Measurements from ENCODE around the gene SPRR4. TPM values are rescaled to one million over a fixed set of nuclear protein-coding genes. Genes with fewer than 3 reads are reported as not detected.
"Not testable (repeated sequence)": the region's sequence is repeated elsewhere in the genome, so short reads cannot be mapped to it uniquely, and the experiment has no call there.

SPRR4 gene
- total RNA-seq, 1 donor from 2014 or later, result not detected

DNA sequence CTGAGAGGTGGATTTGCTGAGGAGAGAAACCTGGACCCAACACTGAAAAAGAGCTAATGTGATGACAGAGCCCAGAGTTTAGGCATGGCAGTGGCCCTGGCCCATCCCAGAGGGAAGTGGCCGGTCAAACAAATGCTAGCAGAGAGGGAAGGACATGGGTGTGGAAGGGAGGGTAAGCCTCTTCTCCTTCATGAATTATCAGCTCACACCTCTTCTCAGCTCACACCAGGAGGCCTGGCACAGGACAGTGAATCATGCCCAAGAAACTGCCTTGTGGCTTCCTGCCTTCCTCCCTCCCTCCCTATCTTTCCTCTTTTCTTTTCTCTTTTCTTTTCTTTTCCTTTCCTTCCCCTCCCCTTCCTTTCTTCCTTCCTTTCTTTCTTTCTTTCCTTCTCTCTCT is 29.8 kb downstream of the SPRR4 start:
- Histone ChIP-seq H3K9me3 (replicated peaks) (peaks cover 8% of the 10 kb centered on the region), H3K4me3 (no peak overlapping the region), H3K4me1 (no peaks in the 10 kb centered on the region), H3K27ac (replicated peaks) (no peak overlapping the region), H3K36me3 (no peaks in the 10 kb centered on the region), H3K27me3 (ENCODE audit: low read depth) (peaks cover 4% of the 10 kb centered on the region)
- intact Hi-C loops (cut with micrococcal nuclease), result no loop called here
- no peak for DNase-seq
- TF ChIP-seq, protein P1, sequence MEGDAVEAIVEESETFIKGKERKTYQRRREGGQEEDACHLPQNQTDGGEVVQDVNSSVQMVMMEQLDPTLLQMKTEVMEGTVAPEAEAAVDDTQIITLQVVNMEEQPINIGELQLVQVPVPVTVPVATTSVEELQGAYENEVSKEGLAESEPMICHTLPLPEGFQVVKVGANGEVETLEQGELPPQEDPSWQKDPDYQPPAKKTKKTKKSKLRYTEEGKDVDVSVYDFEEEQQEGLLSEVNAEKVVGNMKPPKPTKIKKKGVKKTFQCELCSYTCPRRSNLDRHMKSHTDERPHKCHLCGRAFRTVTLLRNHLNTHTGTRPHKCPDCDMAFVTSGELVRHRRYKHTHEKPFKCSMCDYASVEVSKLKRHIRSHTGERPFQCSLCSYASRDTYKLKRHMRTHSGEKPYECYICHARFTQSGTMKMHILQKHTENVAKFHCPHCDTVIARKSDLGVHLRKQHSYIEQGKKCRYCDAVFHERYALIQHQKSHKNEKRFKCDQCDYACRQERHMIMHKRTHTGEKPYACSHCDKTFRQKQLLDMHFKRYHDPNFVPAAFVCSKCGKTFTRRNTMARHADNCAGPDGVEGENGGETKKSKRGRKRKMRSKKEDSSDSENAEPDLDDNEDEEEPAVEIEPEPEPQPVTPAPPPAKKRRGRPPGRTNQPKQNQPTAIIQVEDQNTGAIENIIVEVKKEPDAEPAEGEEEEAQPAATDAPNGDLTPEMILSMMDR (IDR thresholded peaks at IDR 0.05; ENCODE audit: borderline replicate concordance), result no peak

DNA sequence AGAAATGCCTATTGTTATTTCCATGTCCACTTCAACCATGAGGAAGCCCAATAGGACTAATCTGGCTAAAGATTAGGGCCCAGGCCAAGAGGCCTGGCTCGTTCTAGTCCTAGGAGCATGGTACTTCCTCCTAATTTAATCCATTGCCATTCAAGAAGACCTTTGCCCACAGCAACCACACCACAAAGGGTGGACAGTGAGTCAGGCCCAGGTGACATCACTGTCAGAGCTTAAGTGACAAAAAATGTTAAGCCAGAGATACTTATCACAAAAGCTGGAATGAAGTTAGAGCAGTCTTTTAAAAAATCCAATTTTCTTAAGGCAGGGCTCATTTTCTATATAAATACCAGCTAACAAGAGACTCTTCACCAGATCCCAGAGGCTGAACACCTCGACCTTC is 30.9 kb downstream of the SPRR4 start, which contains the start of gene SPRR3:
Gene SPRR3, plus strand, starts transcription at position 368 of the 400 bp plus-strand sequence. CDS start 1,272 bp downstream, outside the sequence.
- Histone ChIP-seq H3K27me3 (ENCODE audit: low read depth) (peaks cover 4% of the 10 kb centered on the region), H3K27ac (replicated peaks) (no peak within 1 kb of the TSS), H3K36me3 (no peaks in the 10 kb centered on the region), H3K4me1 (no peaks in the 10 kb centered on the region), H3K9me3 (replicated peaks) (peaks cover 7% of the 10 kb centered on the region), H3K4me3 (no peak within 1 kb of the TSS)
- DNase-seq, result no peak
- TF ChIP-seq, protein P1 (IDR thresholded peaks at IDR 0.05; ENCODE audit: borderline replicate concordance), result no peak
- intact Hi-C loops (cut with micrococcal nuclease), result no loop called here

DNA sequence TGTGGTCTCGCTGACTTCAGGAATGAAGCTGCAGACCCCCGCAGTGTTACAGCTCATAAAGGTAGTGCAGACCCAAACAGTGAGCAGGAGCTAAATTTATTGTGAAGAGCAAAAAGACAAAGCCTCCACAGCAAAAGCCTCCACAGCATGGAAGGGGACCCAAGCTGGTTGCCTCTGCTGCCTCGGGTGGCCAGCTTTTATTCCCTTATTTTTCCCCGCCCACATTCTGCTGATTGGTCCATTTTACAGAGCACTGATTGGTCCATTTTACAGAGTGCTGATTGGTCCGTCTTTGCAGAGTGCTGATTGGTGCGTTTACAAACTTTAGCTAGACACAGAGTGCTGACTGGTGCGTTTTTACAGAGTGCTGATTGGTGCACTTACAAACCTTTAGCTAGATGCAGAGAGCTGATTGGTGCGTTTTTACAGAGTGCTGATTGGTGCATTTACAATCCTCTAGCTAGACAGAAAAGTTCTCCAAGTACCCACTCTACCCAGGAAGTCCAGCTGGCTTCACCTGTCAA is 40.8 kb downstream of the SPRR4 start:
- H3K9me3 ChIP-seq (replicated peaks), result not testable (repeated sequence)

DNA sequence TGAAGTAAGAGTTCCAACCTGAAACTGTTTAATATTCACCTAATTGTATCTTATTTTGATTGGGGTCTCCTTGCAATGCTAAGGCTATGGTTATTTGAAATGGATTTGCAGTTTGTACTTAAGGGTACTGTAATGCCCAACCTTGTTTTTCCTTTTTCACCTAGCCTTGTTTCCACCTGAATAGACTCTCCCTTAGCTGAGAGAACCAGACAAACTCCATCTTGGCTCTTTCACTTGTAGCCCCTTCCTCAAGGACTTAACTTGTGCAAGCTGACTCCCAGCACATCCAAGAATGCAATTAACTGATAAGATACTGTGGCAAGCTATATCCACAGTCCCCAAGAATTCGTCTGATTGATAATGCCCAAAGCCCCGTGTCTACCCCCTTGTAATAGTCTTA is 51.4 kb downstream of the SPRR4 start:
- H3K36me3 ChIP-seq; DNase-seq; H3K27me3 ChIP-seq (ENCODE audit: low read depth); H3K4me1 ChIP-seq; H3K27ac ChIP-seq (replicated peaks); H3K9me3 ChIP-seq (replicated peaks); H3K4me3 ChIP-seq; intact Hi-C loops (cut with micrococcal nuclease): not testable (repeated sequence)

More for the DNA sequence above, 40.8 kb downstream of the SPRR4 start:
- H3K27ac ChIP-seq (replicated peaks); H3K4me1 ChIP-seq; H3K36me3 ChIP-seq; H3K4me3 ChIP-seq; H3K27me3 ChIP-seq (ENCODE audit: low read depth); DNase-seq; intact Hi-C loops (cut with micrococcal nuclease): not testable (repeated sequence)

Other genes starting within 250 kb of the SPRR4 start
- not detected for gene KPRP, start 212.6 kb upstream of the SPRR4 start, total RNA-seq
- gene LCE1F, start 195.5 kb upstream of the SPRR4 start, total RNA-seq, result not detected
- not detected for gene LCE1E, start 184.4 kb upstream of the SPRR4 start, total RNA-seq
- gene LCE1D, start 173.9 kb upstream of the SPRR4 start, total RNA-seq, result not detected
- gene LCE1C, start 164.0 kb upstream of the SPRR4 start, total RNA-seq, result not detected
- gene LCE1B, start 158.7 kb upstream of the SPRR4 start, total RNA-seq, result not detected
- gene LCE1A, start 143.2 kb upstream of the SPRR4 start, total RNA-seq, result not detected
- gene LCE6A, start 127.8 kb upstream of the SPRR4 start, total RNA-seq, result not detected
- gene LCE7A, start 110.7 kb upstream of the SPRR4 start, total RNA-seq, result not detected
- not detected for gene SMCP, start 92.3 kb upstream of the SPRR4 start, total RNA-seq
- gene IVL, start 62.1 kb upstream of the SPRR4 start, total RNA-seq, result not detected
- not detected for gene SPRR5, start 23.4 kb upstream of the SPRR4 start, total RNA-seq
- gene SPRR1A, start 13.4 kb downstream of the SPRR4 start, total RNA-seq, result not detected
- gene SPRR3, start 31.1 kb downstream of the SPRR4 start, total RNA-seq, result not detected
- gene SPRR1B, start 60.6 kb downstream of the SPRR4 start, total RNA-seq, result not detected
- gene SPRR2D, start 70.5 kb downstream of the SPRR4 start, total RNA-seq, result not detected
- not detected for gene SPRR2A, start 86.9 kb downstream of the SPRR4 start, total RNA-seq
- gene SPRR2B, start 101.0 kb downstream of the SPRR4 start, total RNA-seq, result not detected
- gene SPRR2E, start 123.9 kb downstream of the SPRR4 start, total RNA-seq, result not detected
- gene SPRR2F, start 142.9 kb downstream of the SPRR4 start, total RNA-seq, result not detected
- gene SPRR2G, start 180.2 kb downstream of the SPRR4 start, total RNA-seq, result not detected
- gene LELP1, start 232.8 kb downstream of the SPRR4 start, total RNA-seq, result not detected
- not detected for gene PRR9, start 246.9 kb downstream of the SPRR4 start, total RNA-seq